HepG2 (cell line): ENCODE measurements around the gene ADI1. TPM values are rescaled to one million over a fixed set of nuclear protein-coding genes. Genes with fewer than 3 reads are reported as not detected.

ENCODE experiments used
- ATF1 ChIP-seq: IDR thresholded peaks from 2 replicates; pipeline ENCODE4 v1.6.1; 2016; ENCODE audit warnings: mild to moderate bottlenecking, control low read depth
- BATF2 ChIP-seq: sonication (generic); formaldehyde crosslinking; IDR thresholded peaks from 2 replicates; pipeline ENCODE4 v1.8.0; 2022; ENCODE audit warnings: mild to moderate bottlenecking, missing genetic modification reagents, moderate library complexity
- BCL6 ChIP-seq: IDR thresholded peaks from 2 replicates; pipeline ENCODE4 v1.6.1; 2016; ENCODE audit warnings: missing genetic modification reagents, missing compliant biosample characterization
- BHLHE40 ChIP-seq: IDR thresholded peaks from 2 replicates; pipeline ENCODE4 v1.6.1; 2011; ENCODE audit warnings: low read length, improper control_type of control experiment
- CERS6 ChIP-seq: sonication (generic); formaldehyde crosslinking; IDR thresholded peaks from 2 replicates; pipeline ENCODE4 v1.5.0; 2020; ENCODE audit warnings: missing genetic modification reagents
- DNMT1 ChIP-seq: sonication (generic); formaldehyde crosslinking; IDR thresholded peaks from 2 replicates; pipeline ENCODE4 v1.5.1; 2020; ENCODE audit warnings: mild to moderate bottlenecking, missing genetic modification reagents
- HMGXB4 ChIP-seq, 2 experiments: sonication (generic) in 1 of 2; formaldehyde crosslinking in 1 of 2; IDR thresholded peaks; 2 replicates each; pipeline versions ENCODE4 v1.4.0 to v1.6.1; 2018 to 2020; ENCODE audit warnings: missing genetic modification reagents in 2 of 2, borderline replicate concordance in 1 of 2, low read depth in 1 of 2, mild to moderate bottlenecking in 1 of 2, missing biosample characterization in 1 of 2
- HNF1A ChIP-seq, 2 experiments: sonication (generic) in 1 of 2; formaldehyde crosslinking in 1 of 2; IDR thresholded peaks; 2 replicates each; pipeline versions ENCODE4 v1.4.0 to v1.6.1; 2016 to 2020; ENCODE audit warnings: borderline replicate concordance in 1 of 2, low read depth in 1 of 2, mild to moderate bottlenecking in 1 of 2, missing genetic modification reagents in 1 of 2
- KLF13 ChIP-seq: sonication (generic); formaldehyde crosslinking; IDR thresholded peaks from 2 replicates; pipeline ENCODE4 v1.4.0; 2020; ENCODE audit warnings: mild to moderate bottlenecking, missing genetic modification reagents
- MAFG ChIP-seq: sonication (generic); formaldehyde crosslinking; IDR thresholded peaks from 2 replicates; pipeline ENCODE4 v1.5.1; 2020; ENCODE audit warnings: mild to moderate bottlenecking, missing genetic modification reagents
- MBNL3 ChIP-seq: fragments of 250-450 bp; sonication (Bioruptor Pico); conservative IDR thresholded peaks from 2 replicates; pipeline ENCODE4 v1.8.0; 2022; ENCODE audit warnings: mild to moderate bottlenecking, inconsistent platforms
- MXD4 ChIP-seq: IDR thresholded peaks from 2 replicates; pipeline ENCODE4 v1.6.1; 2016; ENCODE audit warnings: mild to moderate bottlenecking, missing biosample characterization, missing genetic modification reagents
- MXI1 ChIP-seq: IDR thresholded peaks from 3 replicates; pipeline ENCODE4 v1.6.1; 2012; ENCODE audit warnings: low read depth, low read length, inconsistent platforms, borderline replicate concordance
- NR2F1 ChIP-seq, 2 experiments: fragments of 450-650 bp in 1 of 2; formaldehyde crosslinking in 1 of 2; IDR thresholded peaks; 2 replicates each; pipeline versions ENCODE4 v1.5.0 to v1.6.1; 2016 to 2020; ENCODE audit warnings: mild to moderate bottlenecking in 1 of 2, missing compliant biosample characterization in 1 of 2, missing genetic modification reagents in 1 of 2, moderate library complexity in 1 of 2
- REPIN1 ChIP-seq: sonication (generic); formaldehyde crosslinking; IDR thresholded peaks from 2 replicates; pipeline ENCODE4 v1.8.0; 2022; ENCODE audit warnings: missing genetic modification reagents, low read depth, mild to moderate bottlenecking, borderline replicate concordance
- SKI ChIP-seq: fragments of 450-650 bp; IDR thresholded peaks from one replicate; pipeline ENCODE4 v1.6.1; 2018; ENCODE audit warnings: mild to moderate bottlenecking; ENCODE audit not compliant: partially characterized antibody
- SOX13 ChIP-seq, 3 experiments: fragments of 450-650 bp in 1 of 3; sonication (generic) in 1 of 3; formaldehyde crosslinking in 1 of 3; IDR thresholded peaks in 2 of 3; conservative IDR thresholded peaks in 1 of 3; 2 replicates each; pipeline versions ENCODE4 v1.5.0 to v1.6.1; 2016 to 2020; ENCODE audit warnings: antibody characterized with exemption in 1 of 3, mild to moderate bottlenecking in 1 of 3, missing compliant biosample characterization in 1 of 3, missing genetic modification reagents in 1 of 3, moderate library complexity in 1 of 3
- ZEB1 ChIP-seq: IDR thresholded peaks from 2 replicates; pipeline ENCODE4 v1.6.1; 2012; ENCODE audit warnings: mild to moderate bottlenecking, low read depth, inconsistent platforms; ENCODE audit not compliant: insufficient replicate concordance
- ZNF205 ChIP-seq: IDR thresholded peaks from 2 replicates; pipeline ENCODE4 v1.6.1; 2018; ENCODE audit warnings: missing biosample characterization, missing genetic modification reagents
- ZNF530 ChIP-seq: sonication (generic); formaldehyde crosslinking; IDR thresholded peaks from 2 replicates; pipeline ENCODE4 v1.5.0; 2020; ENCODE audit warnings: low read depth, mild to moderate bottlenecking, missing genetic modification reagents
- ZNF883 ChIP-seq: sonication (generic); formaldehyde crosslinking; IDR thresholded peaks from 2 replicates; pipeline ENCODE4 v1.5.1; 2020; ENCODE audit warnings: mild to moderate bottlenecking, missing genetic modification reagents; ENCODE audit errors: not compliant biosample characterization
- polyA plus RNA-seq, 8 experiments: library from polyadenylated mRNA; depleted of rRNA in 3 of 8; stranded (reverse) in 7 of 8; unstranded in 1 of 8; fragments of >200 nt; fragmentation: Illumina TruSeq in 4 of 8; extraction: Trizol in 4 of 8; gene quantifications; 2 replicates each; pipeline versions ENCODE4 v1.2.1 to v1.2.3, GENCODE V29; 2011 to 2016; ENCODE audit warnings: low read depth in 4 of 8, missing spikeins in 1 of 8, mixed read lengths in 1 of 8; ENCODE audit not compliant: insufficient read depth in 1 of 8
- total RNA-seq, 5 experiments: library from RNA; depleted of rRNA; stranded (reverse); fragments of >200 nt; fragmentation: Illumina TruSeq; extraction: Trizol; gene quantifications; 2 replicates each; pipeline ENCODE4 v1.2.3, GENCODE V29; 2016; ENCODE audit warnings: low read depth in 1 of 5

The ADI1 gene
- total and polyA plus RNA-seq, 2 of the 13 experiments (the other 11 are each of a cell fraction or from before 2014, with no cell fraction given) = 28.7 to 123 TPM

GRCh38 chr2:3517948-3518495, 1.3 kb downstream of the ADI1 start (continued):
- TF ChIP-seq HMGXB4 (CRISPR knock-in tag; IDR thresholded peaks at IDR 0.05; ENCODE audit: borderline replicate concordance in 1 of 2, low read depth in 1 of 2) (no peak; a peak in 2 of 4 replicates), ZNF883 (CRISPR knock-in tag) (no peak), SOX13 (IDR thresholded peaks at IDR 0.05) (0 out of 2 replicates have a peak, but pooled peaks have one; percentile 4), SOX13 (CRISPR knock-in tag; conservative IDR thresholded peaks at IDR 0.05 in 1 of 2, IDR thresholded peaks at IDR 0.05 in 1 of 2) (peak in 1 of 2 experiments; percentile 53; a peak in 1 of 4 replicates), MBNL3 (0 out of 2 replicates have a peak, but pooled peaks have one; percentile 25), MXD4 (CRISPR knock-in tag) (no peak; the same call in 1 of the 2 replicates), CERS6 (CRISPR knock-in tag) (no peak), ZNF205 (CRISPR knock-in tag) (no peak), ATF1 (no peak), BATF2 (CRISPR knock-in tag) (peak; percentile 76; the same call in 1 of the 2 replicates), REPIN1 (CRISPR knock-in tag) (peak; percentile 39; the same call in 1 of the 2 replicates), BHLHE40 (no peak), HNF1A (IDR thresholded peaks at IDR 0.05; ENCODE audit: low read depth) (0 out of 2 replicates have a peak, but pooled peaks have one; percentile 18), HNF1A (CRISPR knock-in tag; IDR thresholded peaks at IDR 0.05; ENCODE audit: borderline replicate concordance) (no peak), SKI (no peak), ZEB1 (no peak), DNMT1 (CRISPR knock-in tag) (no peak), KLF13 (no peak), MAFG (CRISPR knock-in tag) (no peak), BCL6 (CRISPR knock-in tag) (no peak; the same call in 1 of the 2 replicates), NR2F1 (CRISPR knock-in tag; IDR thresholded peaks at IDR 0.05) (no peak), ZNF530 (CRISPR knock-in tag) (no peak), MXI1 (no peak)
